A673 (cell line): ENCODE measurements around the gene CARMIL1.

Experiments used
- CTCF ChIP-seq: fragments of 300-800, 200-600 bp; sonication (generic); conservative IDR thresholded peaks from 2 replicates; pipeline ENCODE4 v1.5.1; 2017; ENCODE audit warnings: low read depth, mild to moderate bottlenecking, antibody characterized with exemption, low read length, moderate library complexity, mixed read lengths
- EZH2 ChIP-seq: fragments of 200-600 bp; sonication (generic); IDR thresholded peaks from 2 replicates; pipeline ENCODE4 v1.6.1; 2017; ENCODE audit warnings: borderline replicate concordance, low read depth, mild to moderate bottlenecking, mixed read lengths, antibody characterized with exemption, low read length; ENCODE audit not compliant: poor library complexity, severe bottlenecking

GRCh38 chr6:25602674-25602982 is 323.5 kb downstream of the CARMIL1 start:
- no peak for TF ChIP-seq CTCF
- TF ChIP-seq EZH2 = no peak
